Astrocyte (in vitro differentiated cells and primary cell): ENCODE measurements around the gene IMPDH2. TPM values are rescaled to one million over a fixed set of nuclear protein-coding genes. Genes with fewer than 3 reads are reported as not detected.
A peak's percentile ranks its signal among the peaks of the same experiment; 100 is the strongest.

Experiments used
- DNase-seq: peaks from one replicate; pipeline ENCODE4 v3.0.0-alpha.2; 2010; ENCODE audit warnings: low read depth
- FAIRE-seq: peaks from 2 replicates; lab custom pipeline; 2011; peaks lifted over from hg19 to GRCh38; lab: Jason Lieb, UNC
- H2AFZ ChIP-seq: 2 replicates; pipeline ENCODE4 v1.6.0; 2012; ENCODE audit warnings: low read depth, low read length, inconsistent platforms
- H3K27ac ChIP-seq: 2 replicates; pipeline ENCODE4 v1.5.1; 2011; ENCODE audit warnings: low read depth, low read length, inconsistent platforms
- H3K27me3 ChIP-seq: 2 replicates; pipeline ENCODE4 v1.6.0; 2011; ENCODE audit warnings: low read length, inconsistent platforms; ENCODE audit not compliant: insufficient read depth
- H3K36me3 ChIP-seq: 2 replicates; pipeline ENCODE4 v1.5.1; 2011; ENCODE audit warnings: low read length, inconsistent platforms; ENCODE audit not compliant: insufficient read depth
- H3K4me1 ChIP-seq: 2 replicates; pipeline ENCODE4 v1.5.1; 2011; ENCODE audit warnings: low read length, inconsistent platforms; ENCODE audit not compliant: insufficient read depth
- H3K4me2 ChIP-seq: 2 replicates; pipeline ENCODE4 v1.6.0; 2012; ENCODE audit warnings: low read length, inconsistent platforms
- H3K4me3 ChIP-seq: 2 replicates; pipeline ENCODE4 v1.5.1; 2011; ENCODE audit warnings: low read depth, mild to moderate bottlenecking, low read length, inconsistent platforms; ENCODE audit not compliant: insufficient read depth
- H3K79me2 ChIP-seq: 2 replicates; pipeline ENCODE4 v1.6.0; 2012; ENCODE audit warnings: mild to moderate bottlenecking, low read length, inconsistent platforms; ENCODE audit not compliant: insufficient read depth
- H3K9ac ChIP-seq: 2 replicates; pipeline ENCODE4 v1.6.0; 2012; ENCODE audit warnings: mild to moderate bottlenecking, low read length, inconsistent platforms
- H3K9me3 ChIP-seq: 2 replicates; pipeline ENCODE4 v1.5.1; 2012; ENCODE audit warnings: low read depth, mild to moderate bottlenecking, low read length, inconsistent platforms; ENCODE audit not compliant: insufficient read depth
- H4K20me1 ChIP-seq: 2 replicates; pipeline ENCODE4 v1.6.0; 2012; ENCODE audit warnings: low read length, inconsistent platforms; ENCODE audit not compliant: insufficient read depth
- H3K27ac Mint-ChIP-seq: one replicate; pipeline ENCODE4 v1.8.0; 2021; ENCODE audit warnings: mild to moderate bottlenecking, mixed read lengths; ENCODE audit not compliant: unreplicated experiment
- H3K27me3 Mint-ChIP-seq: one replicate; pipeline ENCODE4 v1.8.0; 2021; ENCODE audit warnings: low read depth, mixed read lengths; ENCODE audit not compliant: unreplicated experiment
- H3K36me3 Mint-ChIP-seq: one replicate; pipeline ENCODE4 v1.8.0; 2021; ENCODE audit warnings: low read depth, mixed read lengths; ENCODE audit not compliant: unreplicated experiment
- H3K4me1 Mint-ChIP-seq: one replicate; pipeline ENCODE4 v1.8.0; 2021; ENCODE audit warnings: low read depth, mixed read lengths; ENCODE audit not compliant: unreplicated experiment
- H3K4me3 Mint-ChIP-seq: one replicate; pipeline ENCODE4 v1.8.0; 2021; ENCODE audit warnings: mild to moderate bottlenecking, moderate library complexity, mixed read lengths; ENCODE audit not compliant: unreplicated experiment
- H3K9me3 Mint-ChIP-seq: one replicate; pipeline ENCODE4 v1.8.0; 2021; ENCODE audit warnings: mild to moderate bottlenecking, mixed read lengths; ENCODE audit not compliant: unreplicated experiment
- EZH2 ChIP-seq: IDR thresholded peaks from 2 replicates; pipeline ENCODE4 v1.6.1; 2012; ENCODE audit warnings: mild to moderate bottlenecking, low read length, inconsistent platforms; ENCODE audit not compliant: insufficient read depth
- microRNA-seq: library from miRNA; unstranded; fragments of <30 nt; microRNA quantifications from one replicate; pipeline ENCODE4 v1.2.0, GENCODE V29; 2020
- total RNA-seq: library from RNA; stranded (reverse); gene quantifications from 2 replicates; pipeline ENCODE4 v1.2.1, GENCODE V29; 2021
- TF ChIP-seq, protein P1 (sequence below): IDR thresholded peaks from 2 replicates; pipeline ENCODE4 v1.5.1; 2011; ENCODE audit warnings: low read depth, mild to moderate bottlenecking, inconsistent platforms, low read length, moderate library complexity; ENCODE audit not compliant: insufficient read depth

Gene IMPDH2
- total RNA-seq, 1 donor from 2014 or later: 119 TPM

DNA sequence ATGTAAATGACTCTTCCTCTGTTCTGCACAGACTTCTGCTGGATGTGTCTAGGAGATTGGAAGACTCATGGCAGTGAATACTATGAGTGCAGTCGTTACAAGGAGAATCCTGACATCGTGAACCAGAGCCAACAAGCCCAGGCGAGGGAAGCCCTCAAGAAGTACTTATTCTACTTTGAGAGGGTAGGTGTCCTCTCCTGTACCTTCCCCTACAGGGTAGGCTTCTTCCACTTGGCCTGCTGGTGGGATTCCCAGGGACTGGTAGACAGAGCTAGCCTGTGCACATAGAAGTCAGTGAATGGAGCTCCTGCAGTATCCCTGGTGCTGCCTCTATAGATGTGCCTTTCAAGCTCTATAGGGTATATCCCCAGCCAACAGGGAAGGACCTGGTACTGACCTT is 49.7 kb downstream of the IMPDH2 start:
- Histone ChIP-seq H2AFZ (no peak overlapping the region), H3K4me1 (no peaks in the 10 kb centered on the region), H3K9me3 (no peaks in the 10 kb centered on the region), H3K4me3 (no peak overlapping the region), H3K79me2 (no peaks in the 10 kb centered on the region), H3K27ac (no peak overlapping the region), H3K4me2 (no peak overlapping the region), H3K27me3 (no peaks in the 10 kb centered on the region), H3K36me3 (peaks cover 46% of the 10 kb centered on the region), H3K9ac (no peak overlapping the region), H4K20me1 (peaks cover 12% of the 10 kb centered on the region)
- H3K4me1 Mint-ChIP-seq: peaks cover 3% of the 10 kb centered on the region
- H3K27ac Mint-ChIP-seq: no peak overlapping the region
- TF ChIP-seq, protein P1, sequence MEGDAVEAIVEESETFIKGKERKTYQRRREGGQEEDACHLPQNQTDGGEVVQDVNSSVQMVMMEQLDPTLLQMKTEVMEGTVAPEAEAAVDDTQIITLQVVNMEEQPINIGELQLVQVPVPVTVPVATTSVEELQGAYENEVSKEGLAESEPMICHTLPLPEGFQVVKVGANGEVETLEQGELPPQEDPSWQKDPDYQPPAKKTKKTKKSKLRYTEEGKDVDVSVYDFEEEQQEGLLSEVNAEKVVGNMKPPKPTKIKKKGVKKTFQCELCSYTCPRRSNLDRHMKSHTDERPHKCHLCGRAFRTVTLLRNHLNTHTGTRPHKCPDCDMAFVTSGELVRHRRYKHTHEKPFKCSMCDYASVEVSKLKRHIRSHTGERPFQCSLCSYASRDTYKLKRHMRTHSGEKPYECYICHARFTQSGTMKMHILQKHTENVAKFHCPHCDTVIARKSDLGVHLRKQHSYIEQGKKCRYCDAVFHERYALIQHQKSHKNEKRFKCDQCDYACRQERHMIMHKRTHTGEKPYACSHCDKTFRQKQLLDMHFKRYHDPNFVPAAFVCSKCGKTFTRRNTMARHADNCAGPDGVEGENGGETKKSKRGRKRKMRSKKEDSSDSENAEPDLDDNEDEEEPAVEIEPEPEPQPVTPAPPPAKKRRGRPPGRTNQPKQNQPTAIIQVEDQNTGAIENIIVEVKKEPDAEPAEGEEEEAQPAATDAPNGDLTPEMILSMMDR: no peak
- no peak for TF ChIP-seq EZH2
- FAIRE-seq (no peak), DNase-seq (no peak)
- H3K27me3 Mint-ChIP-seq: no peaks in the 10 kb centered on the region
- H3K9me3 Mint-ChIP-seq: no peaks in the 10 kb centered on the region
- no peak overlapping the region for H3K4me3 Mint-ChIP-seq
- H3K36me3 Mint-ChIP-seq: peaks cover 31% of the 10 kb centered on the region

Small RNA genes lying within 50 kb of the gene (microRNA-seq; reads per million reads assigned to microRNA genes)
- gene MIR191 (16,130 reads per million, percentile 97 among the genes with 10 or more reads in this experiment), gene MIR425 (9,242 reads per million, percentile 94 among the genes with 10 or more reads in this experiment)

Other genes with a start within 250 kb of the IMPDH2 start
- 52.5 and 55.5 TPM in 2 replicates for gene PRKAR2A, start 181.5 kb downstream of the IMPDH2 start, total RNA-seq
- gene SLC25A20, start 130.5 kb downstream of the IMPDH2 start, total RNA-seq: 25.0 and 27.3 TPM in 2 replicates
- 93.6 and 94.6 TPM in 2 replicates for gene ARIH2, start 110.6 kb downstream of the IMPDH2 start, total RNA-seq
- 25.0 and 28.1 TPM in 2 replicates for gene P4HTM, start 39.2 kb downstream of the IMPDH2 start, total RNA-seq
- gene WDR6, start 22.0 kb downstream of the IMPDH2 start, total RNA-seq: 107 and 130 TPM in 2 replicates
- 18.5 and 25.1 TPM in 2 replicates for gene DALRD3, start 10.8 kb downstream of the IMPDH2 start, total RNA-seq
- gene NDUFAF3, start 7.3 kb downstream of the IMPDH2 start, total RNA-seq: 75.4 and 84.8 TPM in 2 replicates
- gene QRICH1, start 64.7 kb upstream of the IMPDH2 start, total RNA-seq: 109 and 119 TPM in 2 replicates
- 189 and 231 TPM in 2 replicates for gene QARS1, start 75.4 kb upstream of the IMPDH2 start, total RNA-seq
- gene USP19, start 91.4 kb upstream of the IMPDH2 start, total RNA-seq: 28.7 and 31.7 TPM in 2 replicates
- gene LAMB2, start 103.7 kb upstream of the IMPDH2 start, total RNA-seq: 344 and 391 TPM in 2 replicates
- 18.5 and 20.5 TPM in 2 replicates for gene CCDC71, start 136.9 kb upstream of the IMPDH2 start, total RNA-seq
- gene KLHDC8B, start 142.2 kb upstream of the IMPDH2 start, total RNA-seq: 30.2 and 31.6 TPM in 2 replicates
- gene C3orf62, start 247.8 kb upstream of the IMPDH2 start, total RNA-seq: 3.5 and 4.8 TPM in 2 replicates